HL-60 (cell line): ENCODE measurements around the gene ARTN.

Experiments
- DNase-seq, 2 experiments: peaks; one replicate each; pipeline ENCODE4 v3.0.0-alpha.2; 2010 to 2020; ENCODE audit warnings: low read depth in 1 of 2, low spot score in 1 of 2
- H3K27ac ChIP-seq: fragments of 250-450 bp; sonication (Bioruptor Pico); replicated peaks from 2 replicates; pipeline ENCODE4 v1.5.1; 2020; ENCODE audit warnings: mild to moderate bottlenecking, moderate library complexity
- H3K27me3 ChIP-seq: fragments of 250-450 bp; sonication (Bioruptor Pico); 2 replicates; pipeline ENCODE4 v1.5.1; 2021; ENCODE audit warnings: mild to moderate bottlenecking, moderate library complexity; ENCODE audit not compliant: insufficient read depth, poor library complexity, severe bottlenecking
- H3K4me3 ChIP-seq: replicated peaks from 2 replicates; pipeline ENCODE4 v1.5.1; 2011; ENCODE audit warnings: mild to moderate bottlenecking, control low read depth, low read length; ENCODE audit not compliant: insufficient read depth
- GABPA ChIP-seq: IDR thresholded peaks from 2 replicates; pipeline ENCODE4 v1.6.1; 2012; ENCODE audit warnings: low read depth
- POLR2AphosphoS5 ChIP-seq: IDR thresholded peaks from 2 replicates; pipeline ENCODE4 v1.6.1; 2012; ENCODE audit warnings: low read depth
- SPI1 ChIP-seq: IDR thresholded peaks from 2 replicates; pipeline ENCODE4 v1.6.1; 2012; ENCODE audit warnings: low read depth, mild to moderate bottlenecking, borderline replicate concordance
- TF ChIP-seq, protein P1 (sequence below): IDR thresholded peaks from one replicate; pipeline ENCODE4 v1.5.1; 2011; ENCODE audit warnings: low read length, control low read depth, inconsistent platforms; ENCODE audit not compliant: insufficient read depth
- TF ChIP-seq, protein P2 (sequence below): IDR thresholded peaks from 2 replicates; pipeline ENCODE4 v1.6.1; 2012; ENCODE audit warnings: low read depth; ENCODE audit not compliant: insufficient replicate concordance

ARTN gene

DNA sequence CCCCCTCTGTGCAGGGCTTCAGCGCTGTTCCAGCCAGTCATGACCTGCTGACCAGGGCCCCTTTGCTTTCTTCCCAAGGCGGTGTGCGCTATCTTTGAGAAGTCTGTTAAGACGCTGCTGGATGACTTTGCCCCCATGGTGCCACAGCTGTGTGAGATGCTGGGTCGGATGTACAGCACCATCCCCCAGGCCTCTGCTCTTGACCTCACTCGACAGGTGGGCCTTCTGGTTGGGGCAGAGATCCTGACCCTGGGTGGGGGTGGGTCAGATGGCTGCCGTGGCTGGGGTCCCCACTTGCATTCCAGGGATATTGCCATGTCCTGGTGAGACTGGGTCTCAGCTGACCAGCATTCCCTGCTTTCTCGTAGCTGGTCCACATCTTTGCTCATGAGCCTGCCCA lies 27.2 kb downstream of the ARTN start:
- TF ChIP-seq POLR2AphosphoS5 (no peak), GABPA (no peak), SPI1 (no peak)
- TF ChIP-seq, protein P1, sequence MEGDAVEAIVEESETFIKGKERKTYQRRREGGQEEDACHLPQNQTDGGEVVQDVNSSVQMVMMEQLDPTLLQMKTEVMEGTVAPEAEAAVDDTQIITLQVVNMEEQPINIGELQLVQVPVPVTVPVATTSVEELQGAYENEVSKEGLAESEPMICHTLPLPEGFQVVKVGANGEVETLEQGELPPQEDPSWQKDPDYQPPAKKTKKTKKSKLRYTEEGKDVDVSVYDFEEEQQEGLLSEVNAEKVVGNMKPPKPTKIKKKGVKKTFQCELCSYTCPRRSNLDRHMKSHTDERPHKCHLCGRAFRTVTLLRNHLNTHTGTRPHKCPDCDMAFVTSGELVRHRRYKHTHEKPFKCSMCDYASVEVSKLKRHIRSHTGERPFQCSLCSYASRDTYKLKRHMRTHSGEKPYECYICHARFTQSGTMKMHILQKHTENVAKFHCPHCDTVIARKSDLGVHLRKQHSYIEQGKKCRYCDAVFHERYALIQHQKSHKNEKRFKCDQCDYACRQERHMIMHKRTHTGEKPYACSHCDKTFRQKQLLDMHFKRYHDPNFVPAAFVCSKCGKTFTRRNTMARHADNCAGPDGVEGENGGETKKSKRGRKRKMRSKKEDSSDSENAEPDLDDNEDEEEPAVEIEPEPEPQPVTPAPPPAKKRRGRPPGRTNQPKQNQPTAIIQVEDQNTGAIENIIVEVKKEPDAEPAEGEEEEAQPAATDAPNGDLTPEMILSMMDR: no peak
- TF ChIP-seq, protein P2, sequence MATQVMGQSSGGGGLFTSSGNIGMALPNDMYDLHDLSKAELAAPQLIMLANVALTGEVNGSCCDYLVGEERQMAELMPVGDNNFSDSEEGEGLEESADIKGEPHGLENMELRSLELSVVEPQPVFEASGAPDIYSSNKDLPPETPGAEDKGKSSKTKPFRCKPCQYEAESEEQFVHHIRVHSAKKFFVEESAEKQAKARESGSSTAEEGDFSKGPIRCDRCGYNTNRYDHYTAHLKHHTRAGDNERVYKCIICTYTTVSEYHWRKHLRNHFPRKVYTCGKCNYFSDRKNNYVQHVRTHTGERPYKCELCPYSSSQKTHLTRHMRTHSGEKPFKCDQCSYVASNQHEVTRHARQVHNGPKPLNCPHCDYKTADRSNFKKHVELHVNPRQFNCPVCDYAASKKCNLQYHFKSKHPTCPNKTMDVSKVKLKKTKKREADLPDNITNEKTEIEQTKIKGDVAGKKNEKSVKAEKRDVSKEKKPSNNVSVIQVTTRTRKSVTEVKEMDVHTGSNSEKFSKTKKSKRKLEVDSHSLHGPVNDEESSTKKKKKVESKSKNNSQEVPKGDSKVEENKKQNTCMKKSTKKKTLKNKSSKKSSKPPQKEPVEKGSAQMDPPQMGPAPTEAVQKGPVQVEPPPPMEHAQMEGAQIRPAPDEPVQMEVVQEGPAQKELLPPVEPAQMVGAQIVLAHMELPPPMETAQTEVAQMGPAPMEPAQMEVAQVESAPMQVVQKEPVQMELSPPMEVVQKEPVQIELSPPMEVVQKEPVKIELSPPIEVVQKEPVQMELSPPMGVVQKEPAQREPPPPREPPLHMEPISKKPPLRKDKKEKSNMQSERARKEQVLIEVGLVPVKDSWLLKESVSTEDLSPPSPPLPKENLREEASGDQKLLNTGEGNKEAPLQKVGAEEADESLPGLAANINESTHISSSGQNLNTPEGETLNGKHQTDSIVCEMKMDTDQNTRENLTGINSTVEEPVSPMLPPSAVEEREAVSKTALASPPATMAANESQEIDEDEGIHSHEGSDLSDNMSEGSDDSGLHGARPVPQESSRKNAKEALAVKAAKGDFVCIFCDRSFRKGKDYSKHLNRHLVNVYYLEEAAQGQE: no peak
- no peaks in the 10 kb centered on the region for H3K27me3 ChIP-seq
- no peak overlapping the region for H3K4me3 ChIP-seq
- DNase-seq: no peak
- H3K27ac ChIP-seq: no peak overlapping the region

DNA sequence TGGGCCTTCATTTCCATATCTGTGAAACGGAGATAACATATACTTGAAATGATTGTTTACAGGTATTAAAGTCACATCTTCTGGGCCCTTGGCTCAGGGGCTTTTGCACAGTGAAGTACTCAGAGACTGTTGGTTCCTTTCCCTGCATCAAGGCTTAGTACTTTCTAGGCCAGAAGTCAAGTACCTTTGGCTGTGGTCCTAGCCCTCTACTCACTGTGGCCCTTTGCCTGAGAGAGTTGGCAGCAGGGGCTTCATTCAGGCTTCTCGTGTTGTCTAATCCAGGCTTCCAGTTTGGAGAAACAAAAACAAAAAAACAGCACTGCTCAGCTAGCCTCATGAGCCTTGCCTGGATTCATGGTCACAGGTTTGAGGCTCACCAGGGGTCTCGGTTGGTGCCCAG lies 28.1 kb downstream of the ARTN start:
- no peak for DNase-seq
- Histone ChIP-seq H3K27me3 (no peaks in the 10 kb centered on the region), H3K4me3 (no peak overlapping the region), H3K27ac (no peak overlapping the region)
- TF ChIP-seq POLR2AphosphoS5: no peak
- no peak for TF ChIP-seq SPI1
- TF ChIP-seq, protein P1: no peak
- TF ChIP-seq, protein P2: no peak
- no peak for TF ChIP-seq GABPA

DNA sequence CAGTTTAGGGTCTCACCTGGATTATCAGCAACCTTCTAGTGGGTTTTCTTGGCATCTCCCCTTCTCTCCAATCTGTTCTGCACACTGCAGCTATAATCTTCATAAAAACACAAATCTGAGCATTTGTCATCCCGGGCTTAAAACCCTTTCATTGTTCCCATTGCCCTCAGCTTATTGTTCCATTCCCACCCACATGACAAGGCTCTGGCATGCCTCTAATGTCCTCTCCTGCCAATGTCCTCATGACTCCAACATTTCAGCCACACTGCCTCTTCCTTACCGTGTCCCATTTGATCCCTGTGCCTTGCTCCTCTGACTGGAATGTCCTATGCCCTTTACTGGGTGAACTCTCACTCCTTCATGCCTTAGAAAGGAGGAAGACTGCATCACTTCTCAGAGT lies 28.7 kb downstream of the ARTN start:
- H3K27me3 ChIP-seq: no peaks in the 10 kb centered on the region
- H3K4me3 ChIP-seq: no peak overlapping the region
- TF ChIP-seq POLR2AphosphoS5 (no peak), SPI1 (no peak), GABPA (no peak)
- TF ChIP-seq, protein P2: no peak
- TF ChIP-seq, protein P1: no peak
- no peak for DNase-seq
- H3K27ac ChIP-seq: no peak overlapping the region; the same call in 1 of the 2 replicates
